PFSK-1 (cell line): Measurements from ENCODE around the gene RPS15.

Experiments
- FOXP2 ChIP-seq: optimal IDR thresholded peaks from 2 replicates; pipeline ENCODE3; 2011; ENCODE audit warnings: borderline replicate concordance, control low read depth, inconsistent platforms; ENCODE audit not compliant: insufficient read depth; ENCODE audit errors: extremely low read length, extremely low read depth
- POLR2AphosphoS5 ChIP-seq: IDR thresholded peaks from 2 replicates; pipeline ENCODE4 v1.6.1; 2012; ENCODE audit warnings: low read depth, mild to moderate bottlenecking, control low read depth, low read length, moderate library complexity
- SIN3A ChIP-seq: IDR thresholded peaks from 2 replicates; pipeline ENCODE4 v1.6.1; 2012; ENCODE audit warnings: mild to moderate bottlenecking, low read length, moderate library complexity, borderline replicate concordance; ENCODE audit not compliant: insufficient read depth
- TAF1 ChIP-seq: IDR thresholded peaks from 2 replicates; pipeline ENCODE4 v1.6.1; 2012; ENCODE audit warnings: low read length, control low read depth, borderline replicate concordance; ENCODE audit not compliant: insufficient read depth
- TF ChIP-seq, protein P1 (sequence below), 2 experiments: IDR thresholded peaks; 2 replicates each; pipeline versions ENCODE4 v1.6.1 to v1.8.0; 2011 to 2012; ENCODE audit warnings: low read depth in 2 of 2, low read length in 2 of 2, control low read depth in 1 of 2, inconsistent platforms in 1 of 2, mild to moderate bottlenecking in 1 of 2, moderate library complexity in 1 of 2; ENCODE audit not compliant: insufficient read depth in 1 of 2

DNA sequence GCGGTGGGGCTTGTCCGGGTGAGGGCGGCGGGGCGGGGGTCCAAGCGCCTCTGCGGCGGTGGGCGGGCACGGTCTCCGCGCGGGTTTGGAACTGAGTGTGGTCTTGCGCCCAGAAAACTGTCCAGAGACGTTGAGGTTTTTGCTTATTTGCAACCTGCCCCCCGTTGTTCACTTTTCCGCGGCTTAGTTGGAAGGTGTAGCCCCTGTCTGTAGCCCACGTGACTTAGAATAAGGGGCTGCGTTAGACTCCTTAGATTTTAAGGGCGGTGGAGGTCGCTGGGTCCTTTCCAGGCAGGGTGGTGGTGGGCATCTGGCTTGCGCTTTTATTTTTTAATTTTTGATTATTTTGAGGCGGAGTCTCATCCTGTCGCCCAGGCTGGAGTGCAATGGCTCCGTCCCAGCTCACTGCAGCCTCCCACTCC, 748 bp downstream of the RPS15 start:
- TF ChIP-seq, protein P1, sequence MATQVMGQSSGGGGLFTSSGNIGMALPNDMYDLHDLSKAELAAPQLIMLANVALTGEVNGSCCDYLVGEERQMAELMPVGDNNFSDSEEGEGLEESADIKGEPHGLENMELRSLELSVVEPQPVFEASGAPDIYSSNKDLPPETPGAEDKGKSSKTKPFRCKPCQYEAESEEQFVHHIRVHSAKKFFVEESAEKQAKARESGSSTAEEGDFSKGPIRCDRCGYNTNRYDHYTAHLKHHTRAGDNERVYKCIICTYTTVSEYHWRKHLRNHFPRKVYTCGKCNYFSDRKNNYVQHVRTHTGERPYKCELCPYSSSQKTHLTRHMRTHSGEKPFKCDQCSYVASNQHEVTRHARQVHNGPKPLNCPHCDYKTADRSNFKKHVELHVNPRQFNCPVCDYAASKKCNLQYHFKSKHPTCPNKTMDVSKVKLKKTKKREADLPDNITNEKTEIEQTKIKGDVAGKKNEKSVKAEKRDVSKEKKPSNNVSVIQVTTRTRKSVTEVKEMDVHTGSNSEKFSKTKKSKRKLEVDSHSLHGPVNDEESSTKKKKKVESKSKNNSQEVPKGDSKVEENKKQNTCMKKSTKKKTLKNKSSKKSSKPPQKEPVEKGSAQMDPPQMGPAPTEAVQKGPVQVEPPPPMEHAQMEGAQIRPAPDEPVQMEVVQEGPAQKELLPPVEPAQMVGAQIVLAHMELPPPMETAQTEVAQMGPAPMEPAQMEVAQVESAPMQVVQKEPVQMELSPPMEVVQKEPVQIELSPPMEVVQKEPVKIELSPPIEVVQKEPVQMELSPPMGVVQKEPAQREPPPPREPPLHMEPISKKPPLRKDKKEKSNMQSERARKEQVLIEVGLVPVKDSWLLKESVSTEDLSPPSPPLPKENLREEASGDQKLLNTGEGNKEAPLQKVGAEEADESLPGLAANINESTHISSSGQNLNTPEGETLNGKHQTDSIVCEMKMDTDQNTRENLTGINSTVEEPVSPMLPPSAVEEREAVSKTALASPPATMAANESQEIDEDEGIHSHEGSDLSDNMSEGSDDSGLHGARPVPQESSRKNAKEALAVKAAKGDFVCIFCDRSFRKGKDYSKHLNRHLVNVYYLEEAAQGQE (IDR thresholded peaks at IDR 0.05; ENCODE audit: insufficient read depth in 1 of 2, low read depth in 2 of 2, low read length in 2 of 2), result no peak
- TF ChIP-seq SIN3A (no peak), POLR2AphosphoS5 (no peak; the same call in 1 of the 2 replicates), TAF1 (no peak), FOXP2 (no peak)
